Measurements from ENCODE around the gene CH25H.
A peak's percentile ranks its signal among the peaks of the same experiment; 100 is the strongest.

Gene CH25H

GRCh38 chr10:89228962-89229361, 21.8 kb upstream of the CH25H start:
- no peak for DNase-seq (ENCODE audit: low read depth)

- no peak for DNase-seq (ENCODE audit: low read depth)
These were observed 21.0 kb upstream of the CH25H start for GRCh38 chr10:89228146-89228545.

GRCh38 chr10:89226891-89227290, 19.8 kb upstream of the CH25H start:
- DNase-seq (ENCODE audit: low read depth), result no peak

GRCh38 chr10:89224739-89225443, 17.8 kb upstream of the CH25H start:
- no peak for DNase-seq (ENCODE audit: low read depth)

- no peak for DNase-seq (ENCODE audit: low read depth)
These were observed 14.8 kb upstream of the CH25H start for GRCh38 chr10:89221919-89222318.

- no peak for DNase-seq (ENCODE audit: low read depth)
These were observed 12.5 kb upstream of the CH25H start for GRCh38 chr10:89219513-89220218.

- peak; percentile 42 for DNase-seq (ENCODE audit: low read depth)
These were observed 10.2 kb upstream of the CH25H start for GRCh38 chr10:89217057-89217990.

GRCh38 chr10:89216056-89216455, 8.9 kb upstream of the CH25H start:
- no peak for DNase-seq (ENCODE audit: low read depth)

- no peak for DNase-seq (ENCODE audit: low read depth)
These were observed 8.4 kb upstream of the CH25H start for GRCh38 chr10:89215511-89215910.

GRCh38 chr10:89214566-89215165, 7.5 kb upstream of the CH25H start:
- DNase-seq (ENCODE audit: low read depth), result no peak

GRCh38 chr10:89213191-89213808, 6.2 kb upstream of the CH25H start:
- DNase-seq (ENCODE audit: low read depth), result no peak

- no peak for DNase-seq (ENCODE audit: low read depth)
These were observed 3.8 kb upstream of the CH25H start for GRCh38 chr10:89210794-89211425.

GRCh38 chr10:89209718-89210117, 2.6 kb upstream of the CH25H start:
- no peak for DNase-seq (ENCODE audit: low read depth)

GRCh38 chr10:89207801-89208551, 859 bp upstream of the CH25H start:
- no peak for DNase-seq (ENCODE audit: low read depth)

- no peak for DNase-seq (ENCODE audit: low read depth)
These were observed 526 bp downstream of the CH25H start for GRCh38 chr10:89206402-89207180.

- DNase-seq (ENCODE audit: low read depth), result no peak
These were observed 2.4 kb downstream of the CH25H start for GRCh38 chr10:89204621-89205185.

GRCh38 chr10:89203237-89203636, 3.9 kb downstream of the CH25H start:
- no peak for DNase-seq (ENCODE audit: low read depth)

GRCh38 chr10:89202033-89202425, 5.1 kb downstream of the CH25H start:
- DNase-seq (ENCODE audit: low read depth), result no peak

- DNase-seq (ENCODE audit: low read depth), result no peak
These were observed 5.6 kb downstream of the CH25H start for GRCh38 chr10:89201345-89202032.

All from HS-5 (cell line).